Panc1 (cell line): ENCODE data around the gene ENTREP3. TPM values are rescaled to one million over a fixed set of nuclear protein-coding genes. Genes with fewer than 3 reads are reported as not detected.
A peak's percentile ranks its signal among the peaks of the same experiment; 100 is the strongest.
"Not testable (repeated sequence)": the region's sequence is repeated elsewhere in the genome, so short reads cannot be mapped to it uniquely, and the experiment has no call there.

Experiments used
- ATAC-seq: fragments of 200-7000 bp; cut with Tn5 transposase; 2 replicates; pipeline ENCODE4 v1.9.1; 2020; ENCODE audit warnings: mild to moderate bottlenecking, moderate library complexity
- BruUV-seq: library from RNA; stranded (reverse); fragments of 400-500 nt; replicated peaks from 2 replicates; lab custom pipeline; 2021; lab: Mats Ljungman, UMichigan
- CTCF ChIA-PET: fragments of 300-600 bp; sonication (Branson Sonifier 250); formaldehyde crosslinking; loops from one replicate; lab custom pipeline; 2022; ENCODE audit warnings: antibody characterized with exemption; lab: Charles Lee
- POLR2A ChIA-PET: fragments of 300-600 bp; sonication (Branson Sonifier 250); formaldehyde crosslinking; loops from one replicate; lab custom pipeline; 2022; ENCODE audit warnings: antibody characterized with exemption; lab: Charles Lee
- DNase-seq: peaks from one replicate; pipeline ENCODE4 v3.0.0-alpha.2; 2010; ENCODE audit warnings: low read depth, low spot score
- H3K27ac ChIP-seq: 2 replicates; pipeline ENCODE4 v1.5.1; 2011; ENCODE audit warnings: mild to moderate bottlenecking, low read length, inconsistent platforms
- H3K27me3 ChIP-seq: fragments of 200-500 bp; sonication (Bioruptor generic); 2 replicates; pipeline ENCODE4 v1.6.0; 2014; ENCODE audit warnings: low read length, inconsistent platforms; ENCODE audit not compliant: control insufficient read depth, insufficient read depth
- H3K36me3 ChIP-seq: fragments of 200-500 bp; sonication (Bioruptor generic); 2 replicates; pipeline ENCODE4 v1.5.1; 2014; ENCODE audit warnings: inconsistent platforms, mild to moderate bottlenecking, low read length, moderate library complexity; ENCODE audit not compliant: control insufficient read depth, insufficient read depth
- H3K4me1 ChIP-seq: 2 replicates; pipeline ENCODE4 v1.5.1; 2011; ENCODE audit warnings: inconsistent platforms, mild to moderate bottlenecking, low read length, moderate library complexity; ENCODE audit not compliant: control insufficient read depth, insufficient read depth
- H3K4me3 ChIP-seq, 2 experiments: 2 replicates each; pipeline ENCODE4 v1.5.1; 2011 to 2012; ENCODE audit warnings: low read depth in 2 of 2, low read length in 2 of 2, mild to moderate bottlenecking in 2 of 2, inconsistent platforms in 1 of 2, moderate library complexity in 1 of 2
- H3K9me3 ChIP-seq: fragments of 200-500 bp; sonication (Bioruptor generic); 2 replicates; pipeline ENCODE4 v1.5.1; 2014; ENCODE audit warnings: low read depth, mild to moderate bottlenecking, inconsistent platforms, low read length, moderate library complexity; ENCODE audit not compliant: control insufficient read depth, insufficient read depth
- CTCF ChIP-seq: fragments of 450-650 bp; IDR thresholded peaks from 2 replicates; pipeline ENCODE4 v1.5.1; 2017; ENCODE audit warnings: mild to moderate bottlenecking
- POLR2AphosphoS5 ChIP-seq: IDR thresholded peaks from 2 replicates; pipeline ENCODE4 v1.6.1; 2012; ENCODE audit warnings: mild to moderate bottlenecking, low read depth, low read length, moderate library complexity
- SIN3A ChIP-seq: IDR thresholded peaks from 2 replicates; pipeline ENCODE4 v1.6.1; 2012; ENCODE audit warnings: low read depth, mild to moderate bottlenecking, low read length, moderate library complexity, borderline replicate concordance; ENCODE audit not compliant: insufficient read depth
- TCF7L2 ChIP-seq: IDR thresholded peaks from 2 replicates; pipeline ENCODE4 v1.6.1; 2011; ENCODE audit warnings: mild to moderate bottlenecking, low read depth, low read length, inconsistent platforms
- in situ Hi-C: cut with HindIII; loops from 2 replicates; pipeline ENCODE4 v1.10.0; 2016; ENCODE audit warnings: low sequenced_read_pairs, low pct_unique_long_range_greater_than_20kb
- intact Hi-C: fragments of 100-400 bp; cut with micrococcal nuclease; formaldehyde crosslinking; loops from one replicate; pipeline ENCODE4 v1.10.0; 2022; ENCODE audit not compliant: unreplicated experiment
- total RNA-seq: library from RNA; stranded (reverse); gene quantifications from one replicate; pipeline ENCODE4 v1.2.1, GENCODE V29; 2021; ENCODE audit not compliant: unreplicated experiment

ENTREP3 gene
- total RNA-seq, 1 experiment from 2014 or later, result 94.7 TPM

- Histone ChIP-seq H3K36me3 (no peaks in the 10 kb centered on the region), H3K4me1 (peaks cover 9% of the 10 kb centered on the region), H3K27ac (peak overlapping the region; percentile 2; the same call in 1 of the 2 replicates), H3K9me3 (no peaks in the 10 kb centered on the region), H3K27me3 (no peaks in the 10 kb centered on the region), H3K4me3 (no peak overlapping the region)
- BruUV-seq, result no TSS peak
- intact Hi-C loops (no loop called here), in situ Hi-C loops (no loop called here)
- TF ChIP-seq POLR2AphosphoS5 (no peak), CTCF (no peak), TCF7L2 (no peak)
- no peak for ATAC-seq
- CTCF ChIA-PET, result no interaction called here
- DNase-seq, result no peak
- POLR2A ChIA-PET, result no interaction called here
These were observed 35.7 kb downstream of the ENTREP3 start for GRCh38 chr1:155219592-155220031.

DNA sequence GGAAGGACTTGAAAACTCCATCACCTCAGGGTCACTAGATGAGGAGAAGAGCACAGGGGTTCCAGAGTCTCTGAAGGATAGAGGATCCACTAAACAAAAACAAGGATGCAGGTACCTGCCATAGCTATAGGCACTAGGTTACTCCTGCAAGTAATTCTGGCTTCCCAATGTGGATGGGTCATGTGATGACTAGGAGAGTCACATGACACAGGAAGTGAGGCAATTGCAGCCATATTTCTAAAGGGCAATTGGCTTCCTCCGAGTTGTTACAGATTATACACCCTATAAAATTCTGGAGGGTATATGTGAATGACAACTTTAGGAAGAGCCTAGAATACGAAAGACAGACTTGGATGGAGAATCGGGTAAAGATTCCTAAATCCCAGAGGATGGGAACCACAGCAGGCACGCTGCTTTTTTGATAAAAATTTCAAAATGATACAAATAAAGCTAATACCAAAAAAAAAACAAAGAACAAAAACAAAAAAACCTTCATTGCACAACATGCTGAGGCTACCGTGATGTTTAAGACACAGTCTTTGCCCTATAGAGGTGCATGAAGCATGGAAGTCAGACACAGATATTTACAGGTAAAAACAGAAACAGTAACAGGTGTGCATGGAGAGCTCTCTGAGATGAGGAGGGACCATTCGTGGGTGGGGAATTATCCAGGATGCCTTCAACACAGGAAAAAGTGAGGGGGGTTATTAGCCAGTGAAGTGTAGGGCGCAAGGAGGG lies 36.3 kb downstream of the ENTREP3 start:
- DNase-seq (no peak), ATAC-seq (no peak)
- H3K4me3 ChIP-seq, result no peak overlapping the region
- H3K27me3 ChIP-seq, result no peaks in the 10 kb centered on the region
- ChIA-PET POLR2A (no interaction called here), CTCF (no interaction called here)
- no peak for TF ChIP-seq SIN3A
- BruUV-seq, result no TSS peak
- H3K36me3 ChIP-seq, result no peaks in the 10 kb centered on the region
- 0 out of 2 replicates have a peak overlapping the region, but pooled peaks have one; percentile 2 for H3K27ac ChIP-seq
- H3K4me1 ChIP-seq, result peaks cover 3% of the 10 kb centered on the region
- intact Hi-C loops, result no loop called here
- no peaks in the 10 kb centered on the region for H3K9me3 ChIP-seq
- in situ Hi-C loops, result no loop called here

DNA sequence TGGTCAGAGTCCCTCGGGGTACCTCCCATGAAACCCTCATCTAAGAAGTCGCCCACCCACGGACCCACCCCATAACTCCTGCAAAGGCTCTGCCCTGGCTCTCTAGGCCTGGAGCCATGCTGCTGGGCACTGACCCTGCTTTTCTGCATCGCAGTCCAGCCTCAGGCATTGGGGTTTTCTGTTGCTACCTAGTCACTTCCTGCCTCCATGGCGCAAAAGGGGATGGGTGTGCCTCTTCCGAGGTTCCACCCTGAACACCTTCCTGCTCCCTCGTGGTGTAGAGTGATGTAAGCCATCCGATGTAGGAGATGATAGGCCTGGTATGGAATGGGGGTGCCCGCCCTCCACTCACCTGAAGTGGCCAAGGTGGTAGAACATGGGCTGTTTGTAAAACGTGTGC lies 40.6 kb downstream of the ENTREP3 start:
- H3K36me3 ChIP-seq, H3K4me1 ChIP-seq, H3K27ac ChIP-seq, H3K9me3 ChIP-seq, H3K4me3 ChIP-seq, intact Hi-C loops, H3K27me3 ChIP-seq, POLR2A ChIA-PET, BruUV-seq, CTCF ChIA-PET, ATAC-seq, DNase-seq, in situ Hi-C loops: not testable (repeated sequence)

GRCh38 chr1:155212051-155212440 lies 43.2 kb downstream of the ENTREP3 start:
- H3K4me3 ChIP-seq, H3K36me3 ChIP-seq, H3K27ac ChIP-seq, CTCF ChIA-PET, POLR2A ChIA-PET, DNase-seq, H3K27me3 ChIP-seq, H3K9me3 ChIP-seq, ATAC-seq, in situ Hi-C loops, intact Hi-C loops, BruUV-seq: not testable (repeated sequence)
- H3K4me1 ChIP-seq, result peaks cover 17% of the 10 kb centered on the region

- BruUV-seq, result not testable (repeated sequence)
These were observed 43.8 kb downstream of the ENTREP3 start for GRCh38 chr1:155211381-155212050.

More at GRCh38 chr1:155211381-155212050, 43.8 kb downstream of the ENTREP3 start:
- ATAC-seq, H3K4me3 ChIP-seq, H3K27me3 ChIP-seq, DNase-seq, POLR2A ChIA-PET, CTCF ChIA-PET, intact Hi-C loops, H3K36me3 ChIP-seq, H3K27ac ChIP-seq, in situ Hi-C loops, H3K9me3 ChIP-seq: not testable (repeated sequence)
- peaks cover 19% of the 10 kb centered on the region for H3K4me1 ChIP-seq
